WERI-Rb-1 (cell line): ENCODE data around the gene RAD21L1.
A peak's percentile ranks its signal among the peaks of the same experiment; 100 is the strongest.

Experiments used
- DNase-seq: peaks from one replicate; pipeline ENCODE4 v3.0.0-alpha.2; 2020
- H3K27ac ChIP-seq: fragments of 250-450 bp; sonication (Bioruptor Pico); 2 replicates; pipeline ENCODE4 v1.5.1; 2020; ENCODE audit warnings: mild to moderate bottlenecking, moderate library complexity
- H3K27me3 ChIP-seq: fragments of 250-450 bp; sonication (Bioruptor Pico); 2 replicates; pipeline ENCODE4 v1.5.1; 2021; ENCODE audit warnings: mild to moderate bottlenecking, low read depth, moderate library complexity; ENCODE audit not compliant: insufficient read depth, severe bottlenecking
- H3K36me3 ChIP-seq: fragments of 250-450 bp; sonication (Bioruptor Pico); 2 replicates; pipeline ENCODE4 v1.5.1; 2020; ENCODE audit warnings: mild to moderate bottlenecking, moderate library complexity
- H3K4me3 ChIP-seq: 2 replicates; pipeline ENCODE4 v1.5.1; 2011; ENCODE audit warnings: low read depth, mild to moderate bottlenecking, control low read depth, low read length
- H3K9me3 ChIP-seq: fragments of 250-450 bp; sonication (Bioruptor Pico); 2 replicates; pipeline ENCODE4 v1.5.1; 2021; ENCODE audit warnings: mild to moderate bottlenecking, moderate library complexity; ENCODE audit not compliant: severe bottlenecking
- TF ChIP-seq, protein P1 (sequence below): IDR thresholded peaks from 2 replicates; pipeline ENCODE4 v1.5.1; 2011; ENCODE audit warnings: low read depth, mild to moderate bottlenecking, control low read depth, inconsistent platforms, low read length

The RAD21L1 gene

DNA sequence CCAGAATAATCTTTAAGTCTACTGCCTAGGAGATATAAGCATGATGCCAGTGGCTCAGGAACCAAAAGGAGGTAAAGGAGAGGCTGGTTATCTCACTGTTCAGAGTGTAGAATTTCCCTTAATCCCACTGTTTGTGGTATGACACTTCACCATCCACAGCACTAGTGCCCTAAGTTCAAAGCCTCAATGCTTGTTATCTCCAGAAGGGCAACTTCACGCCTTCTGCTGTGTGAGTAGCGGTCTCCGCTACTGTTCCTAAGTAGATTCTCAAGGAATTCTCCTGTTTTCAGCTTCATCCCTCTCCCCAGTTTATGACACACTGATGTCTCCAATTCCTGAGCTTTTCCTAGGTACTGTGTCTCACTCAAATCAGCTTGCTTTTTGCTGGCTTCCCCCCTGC, 26.6 kb downstream of the RAD21L1 start:
- Histone ChIP-seq H3K27ac (no peak overlapping the region), H3K36me3 (no peaks in the 10 kb centered on the region), H3K9me3 (peaks cover 6% of the 10 kb centered on the region), H3K27me3 (no peaks in the 10 kb centered on the region), H3K4me3 (no peak overlapping the region)
- no peak for DNase-seq
- TF ChIP-seq, protein P1, sequence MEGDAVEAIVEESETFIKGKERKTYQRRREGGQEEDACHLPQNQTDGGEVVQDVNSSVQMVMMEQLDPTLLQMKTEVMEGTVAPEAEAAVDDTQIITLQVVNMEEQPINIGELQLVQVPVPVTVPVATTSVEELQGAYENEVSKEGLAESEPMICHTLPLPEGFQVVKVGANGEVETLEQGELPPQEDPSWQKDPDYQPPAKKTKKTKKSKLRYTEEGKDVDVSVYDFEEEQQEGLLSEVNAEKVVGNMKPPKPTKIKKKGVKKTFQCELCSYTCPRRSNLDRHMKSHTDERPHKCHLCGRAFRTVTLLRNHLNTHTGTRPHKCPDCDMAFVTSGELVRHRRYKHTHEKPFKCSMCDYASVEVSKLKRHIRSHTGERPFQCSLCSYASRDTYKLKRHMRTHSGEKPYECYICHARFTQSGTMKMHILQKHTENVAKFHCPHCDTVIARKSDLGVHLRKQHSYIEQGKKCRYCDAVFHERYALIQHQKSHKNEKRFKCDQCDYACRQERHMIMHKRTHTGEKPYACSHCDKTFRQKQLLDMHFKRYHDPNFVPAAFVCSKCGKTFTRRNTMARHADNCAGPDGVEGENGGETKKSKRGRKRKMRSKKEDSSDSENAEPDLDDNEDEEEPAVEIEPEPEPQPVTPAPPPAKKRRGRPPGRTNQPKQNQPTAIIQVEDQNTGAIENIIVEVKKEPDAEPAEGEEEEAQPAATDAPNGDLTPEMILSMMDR, result no peak

- no peaks in the 10 kb centered on the region for H3K36me3 ChIP-seq
- H3K27ac ChIP-seq, result no peak overlapping the region
- DNase-seq, result no peak
Measured at GRCh38 chr20:1254254-1254653, 28.4 kb downstream of the RAD21L1 start.

GRCh38 chr20:1255675-1256074, 29.8 kb downstream of the RAD21L1 start:
- Histone ChIP-seq H3K9me3 (peaks cover 6% of the 10 kb centered on the region), H3K27me3 (no peaks in the 10 kb centered on the region), H3K36me3 (no peaks in the 10 kb centered on the region), H3K4me3 (no peak overlapping the region), H3K27ac (no peak overlapping the region)
- no peak for DNase-seq
- TF ChIP-seq, protein P1, result no peak

More at GRCh38 chr20:1254254-1254653, 28.4 kb downstream of the RAD21L1 start:
- Histone ChIP-seq H3K4me3 (no peak overlapping the region), H3K9me3 (peaks cover 6% of the 10 kb centered on the region), H3K27me3 (no peaks in the 10 kb centered on the region)
- TF ChIP-seq, protein P1, result no peak

- TF ChIP-seq, protein P1, result no peak
- no peaks in the 10 kb centered on the region for H3K27me3 ChIP-seq
Measured at GRCh38 chr20:1263853-1264252, 38.0 kb downstream of the RAD21L1 start.

GRCh38 chr20:1264727-1265126, 38.9 kb downstream of the RAD21L1 start:
- H3K27ac ChIP-seq, result no peak overlapping the region
- no peak overlapping the region for H3K4me3 ChIP-seq
- no peaks in the 10 kb centered on the region for H3K27me3 ChIP-seq
- no peaks in the 10 kb centered on the region for H3K36me3 ChIP-seq
- TF ChIP-seq, protein P1, result no peak
- no peaks in the 10 kb centered on the region for H3K9me3 ChIP-seq
- peak; percentile 63 for DNase-seq

More at GRCh38 chr20:1263853-1264252, 38.0 kb downstream of the RAD21L1 start:
- no peak for DNase-seq
- Histone ChIP-seq H3K27ac (no peak overlapping the region), H3K4me3 (no peak overlapping the region), H3K36me3 (no peaks in the 10 kb centered on the region), H3K9me3 (no peaks in the 10 kb centered on the region)

- peak overlapping the region; percentile 51 for H3K4me3 ChIP-seq
- no peaks in the 10 kb centered on the region for H3K9me3 ChIP-seq
- no peak for DNase-seq
- no peaks in the 10 kb centered on the region for H3K36me3 ChIP-seq
- H3K27me3 ChIP-seq, result no peaks in the 10 kb centered on the region
- no peak overlapping the region for H3K27ac ChIP-seq
- TF ChIP-seq, protein P1, result no peak
Measured at GRCh38 chr20:1265226-1265915, 39.5 kb downstream of the RAD21L1 start.
